Measurements from ENCODE around the gene AATK.

Gene AATK

DNA sequence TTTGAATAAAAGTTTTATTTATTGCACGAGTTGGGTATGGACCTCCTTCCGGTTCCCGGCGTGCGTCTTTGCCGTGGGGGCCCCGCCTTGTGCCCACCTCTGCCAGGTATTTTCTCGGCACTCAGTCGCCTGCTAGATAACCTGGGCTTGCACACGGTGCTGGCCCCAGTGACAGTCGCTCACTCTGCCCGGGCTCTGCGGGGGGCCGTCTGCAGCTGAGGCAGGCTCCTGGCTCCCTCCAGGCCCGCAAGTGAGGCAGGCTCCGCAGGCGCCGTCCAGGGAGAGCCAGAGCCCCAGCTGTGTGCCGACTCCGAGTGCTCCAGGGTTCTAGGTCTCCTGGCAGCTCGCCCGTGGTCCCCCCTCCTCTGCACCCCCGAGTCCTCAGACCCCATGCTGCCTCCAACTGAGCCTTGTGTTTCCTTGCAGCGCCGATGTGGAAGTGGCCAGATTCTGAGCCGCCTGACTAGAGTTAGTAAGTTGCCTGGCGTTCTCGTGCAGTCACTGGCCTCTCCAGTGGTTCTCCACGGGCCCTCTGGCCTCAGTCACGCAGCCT, 55.5 kb downstream of the AATK start:
- DNase-seq: no peak

DNA sequence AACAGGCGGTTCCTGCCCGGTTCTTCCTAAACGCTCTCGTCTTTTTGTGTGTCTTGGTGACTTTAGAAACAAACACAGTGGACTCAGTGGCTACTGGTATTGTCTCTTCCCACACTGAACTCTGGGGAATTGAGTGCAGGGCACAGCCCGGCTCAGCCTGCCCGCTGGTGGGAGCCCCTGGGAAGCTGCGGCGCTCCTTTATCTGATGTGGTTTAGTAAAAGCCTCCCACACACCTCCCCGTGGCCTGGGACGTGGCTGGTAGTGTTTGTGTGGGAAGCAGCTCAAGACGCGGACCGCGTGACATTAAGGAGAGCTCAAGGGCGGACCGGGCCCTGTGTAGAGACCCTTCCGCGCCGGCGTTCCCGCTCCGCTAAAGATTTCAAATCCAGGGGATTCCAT, 56.1 kb downstream of the AATK start:
- DNase-seq: no peak

DNA sequence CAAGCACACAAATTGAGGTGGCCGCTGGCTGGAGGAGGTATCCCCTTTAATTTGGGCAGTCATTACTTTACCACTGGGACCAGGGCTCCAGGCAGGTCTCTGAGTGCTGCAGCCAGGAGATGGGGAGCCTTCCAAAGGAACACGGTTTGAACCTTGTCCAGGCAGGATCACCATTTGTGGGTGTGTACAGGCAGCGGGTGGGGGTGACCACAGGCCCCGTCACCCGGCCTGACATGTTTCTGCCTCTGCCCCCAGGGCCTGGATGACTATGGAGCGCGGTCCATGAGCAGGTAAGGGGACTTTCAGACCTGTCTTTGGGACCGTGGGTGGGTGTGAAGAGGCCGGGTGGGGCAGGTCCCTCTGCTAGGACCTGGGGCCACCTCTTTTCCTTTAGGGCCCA, 57.8 kb downstream of the AATK start:
- DNase-seq: no peak

DNA sequence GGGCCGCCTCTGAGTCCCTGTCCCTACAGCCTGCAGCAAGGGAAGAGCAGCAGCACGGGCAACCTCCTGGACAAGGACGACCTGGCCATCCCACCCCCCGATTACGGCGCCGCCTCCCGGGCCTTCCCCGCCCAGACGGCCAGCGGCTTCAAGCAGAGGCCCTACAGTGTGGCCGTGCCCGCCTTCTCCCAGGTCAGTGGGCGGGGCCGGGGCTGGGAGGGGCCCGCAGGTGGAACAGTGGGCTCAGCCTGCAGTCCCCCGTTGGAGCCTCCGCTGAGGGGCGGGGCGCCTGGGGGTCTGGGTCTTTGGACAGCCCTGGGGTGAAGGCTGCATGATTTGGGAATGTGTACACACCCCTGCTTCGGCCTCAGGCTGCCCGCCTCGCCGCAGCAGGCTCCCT, 59.3 kb downstream of the AATK start:
- DNase-seq: no peak

DNA sequence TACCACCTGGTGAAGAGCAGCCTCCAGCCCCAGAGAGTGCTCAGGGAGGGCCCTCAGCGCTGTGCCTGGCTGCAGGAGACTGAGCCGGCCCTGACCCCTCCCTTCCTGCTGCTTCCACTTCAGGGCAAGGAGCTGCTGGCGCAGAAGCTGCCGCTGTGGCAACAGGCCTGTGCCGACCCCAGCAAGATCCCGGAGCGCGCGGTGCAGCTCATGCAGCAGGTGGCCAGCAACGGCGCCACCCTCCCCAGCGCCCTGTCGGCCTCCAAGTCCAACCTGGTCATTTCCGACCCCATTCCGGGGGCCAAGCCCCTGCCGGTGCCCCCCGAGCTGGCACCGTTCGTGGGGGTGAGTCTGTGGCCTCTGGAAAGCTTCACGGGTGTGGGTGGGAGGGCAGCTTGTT, 62.6 kb downstream of the AATK start:
- no peak for DNase-seq

DNA sequence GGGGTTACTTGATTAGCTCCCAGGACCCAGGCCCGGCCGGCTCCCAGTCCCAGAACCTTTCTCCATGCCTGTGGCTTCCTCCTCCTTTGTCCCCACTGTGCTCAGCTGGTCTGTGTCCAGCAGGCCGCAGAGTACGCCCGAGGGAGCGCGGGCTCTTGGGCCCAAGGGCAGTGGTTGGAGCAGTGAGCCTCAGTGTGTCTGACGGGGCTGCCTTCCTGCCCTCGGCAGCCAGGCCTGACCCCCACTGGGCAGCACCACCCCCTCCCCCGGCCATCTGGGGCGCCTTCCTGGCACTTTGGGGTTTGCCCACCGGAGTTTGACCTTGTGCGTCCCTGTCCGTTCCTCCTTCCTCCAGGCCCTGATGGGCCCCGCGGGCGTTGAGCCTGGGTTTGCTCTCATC, 63.2 kb downstream of the AATK start:
- no peak for DNase-seq

DNA sequence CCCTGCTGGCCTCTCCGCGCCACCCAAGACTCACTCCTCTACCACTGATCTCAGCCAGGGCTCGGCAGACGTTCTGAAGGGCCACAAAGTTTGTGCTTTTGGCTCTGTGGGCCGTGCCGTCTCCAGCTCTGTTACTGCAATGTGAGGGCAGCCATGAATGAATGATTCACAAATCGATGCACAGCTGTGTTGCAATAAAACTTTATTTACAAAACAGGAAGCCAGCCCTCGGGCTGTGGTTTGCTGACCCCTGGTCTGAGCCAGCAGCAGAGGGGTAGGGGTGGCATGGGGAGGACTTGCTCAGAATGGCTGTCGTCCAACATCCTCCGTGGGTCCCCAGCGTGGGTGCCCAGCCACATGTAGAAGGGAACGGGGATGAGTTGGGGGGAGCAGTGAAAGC, 63.7 kb downstream of the AATK start:
- DNase-seq: no peak

DNA sequence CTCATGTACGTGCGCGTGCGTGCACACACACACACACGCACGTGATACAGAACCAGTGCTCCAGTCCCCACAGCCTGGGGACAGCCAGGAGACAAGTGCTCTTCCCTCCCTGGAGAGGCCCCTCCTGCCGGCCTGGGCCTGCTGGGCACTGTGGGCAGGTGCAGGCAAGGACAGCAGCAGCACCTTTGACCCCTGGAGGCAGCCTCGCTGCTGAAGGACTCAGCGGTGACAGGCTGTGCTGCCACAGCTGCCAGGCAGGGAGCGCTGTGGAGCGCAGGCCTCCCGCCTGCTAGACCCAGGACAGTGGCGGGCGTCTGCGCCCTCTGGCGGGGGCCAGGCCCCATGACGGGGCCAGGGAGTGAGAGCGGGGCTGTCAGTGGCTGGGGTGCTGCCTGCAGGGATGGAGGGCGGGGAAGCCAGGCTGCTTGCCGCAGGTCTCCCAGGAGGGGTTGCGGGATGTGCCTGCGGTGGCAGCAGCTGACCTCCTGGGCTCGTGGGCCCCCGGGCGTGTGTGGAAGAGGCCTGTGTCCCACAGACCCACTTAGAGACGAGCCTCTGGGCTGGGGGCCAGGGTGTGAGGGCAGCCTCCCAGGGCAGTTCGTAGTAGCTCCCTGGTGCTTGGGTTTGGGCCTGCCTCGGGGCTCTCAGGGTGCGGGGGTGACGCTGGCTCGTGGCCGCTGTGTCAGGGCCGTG, 64.3 kb downstream of the AATK start:
- peak; percentile 16 for DNase-seq

DNA sequence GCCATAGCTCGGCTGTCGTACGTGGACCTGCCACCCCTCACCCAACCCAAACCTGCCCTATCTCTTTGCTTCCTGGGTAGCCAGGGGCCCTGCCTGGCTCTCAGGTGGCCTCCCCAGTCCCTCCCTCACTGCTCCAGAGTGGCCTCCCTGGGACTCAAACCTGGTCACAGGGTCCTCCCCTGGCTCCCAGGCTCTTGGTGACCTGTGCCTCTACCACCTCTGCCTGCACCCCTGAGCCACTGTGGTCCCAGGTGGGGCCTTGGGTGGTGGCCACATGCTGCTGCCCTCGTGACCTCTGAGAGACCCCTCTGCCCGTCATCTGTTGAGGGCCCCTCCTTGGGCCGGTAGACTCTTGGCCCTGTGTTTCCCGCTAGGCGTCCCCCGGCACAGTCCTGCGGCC, 65.4 kb downstream of the AATK start:
- DNase-seq: no peak

DNA sequence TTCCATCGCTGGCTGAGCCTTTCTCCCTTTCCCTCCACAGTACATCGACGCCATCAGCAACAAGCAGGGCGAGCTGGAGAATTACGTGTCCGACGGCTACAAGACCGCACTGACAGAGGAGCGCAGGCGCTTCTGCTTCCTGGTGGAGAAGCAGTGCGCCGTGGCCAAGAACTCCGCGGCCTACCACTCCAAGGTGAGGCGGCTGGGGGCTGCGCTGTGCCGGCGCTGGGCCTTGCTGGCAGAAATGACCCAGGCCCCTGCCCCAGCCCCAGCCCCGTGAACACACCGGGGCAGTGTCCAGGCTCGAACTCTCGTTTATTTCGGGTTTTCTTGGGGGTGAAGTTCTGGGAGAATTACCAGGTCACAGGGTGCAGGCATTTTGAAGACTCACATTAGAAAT, 66.1 kb downstream of the AATK start:
- no peak for DNase-seq

DNA sequence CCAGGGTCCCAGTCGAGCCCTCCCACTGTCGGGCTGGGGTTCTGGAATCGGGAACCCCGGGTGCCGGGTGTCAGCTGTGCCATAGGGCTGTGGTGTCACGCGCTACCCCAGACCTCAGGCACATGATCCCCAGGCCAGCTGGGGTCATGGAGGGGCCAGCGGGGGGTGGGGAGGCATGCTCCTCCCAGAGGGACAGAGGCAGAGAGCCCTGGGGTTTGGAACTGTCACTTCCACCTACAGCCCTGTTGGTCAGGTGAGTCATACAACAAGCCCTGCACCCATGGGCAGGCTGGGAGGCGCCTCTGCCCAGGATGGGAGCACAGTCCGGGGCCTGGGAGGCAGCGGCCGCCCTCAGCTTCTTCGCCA, 68.1 kb downstream of the AATK start:
- no peak for DNase-seq

DNA sequence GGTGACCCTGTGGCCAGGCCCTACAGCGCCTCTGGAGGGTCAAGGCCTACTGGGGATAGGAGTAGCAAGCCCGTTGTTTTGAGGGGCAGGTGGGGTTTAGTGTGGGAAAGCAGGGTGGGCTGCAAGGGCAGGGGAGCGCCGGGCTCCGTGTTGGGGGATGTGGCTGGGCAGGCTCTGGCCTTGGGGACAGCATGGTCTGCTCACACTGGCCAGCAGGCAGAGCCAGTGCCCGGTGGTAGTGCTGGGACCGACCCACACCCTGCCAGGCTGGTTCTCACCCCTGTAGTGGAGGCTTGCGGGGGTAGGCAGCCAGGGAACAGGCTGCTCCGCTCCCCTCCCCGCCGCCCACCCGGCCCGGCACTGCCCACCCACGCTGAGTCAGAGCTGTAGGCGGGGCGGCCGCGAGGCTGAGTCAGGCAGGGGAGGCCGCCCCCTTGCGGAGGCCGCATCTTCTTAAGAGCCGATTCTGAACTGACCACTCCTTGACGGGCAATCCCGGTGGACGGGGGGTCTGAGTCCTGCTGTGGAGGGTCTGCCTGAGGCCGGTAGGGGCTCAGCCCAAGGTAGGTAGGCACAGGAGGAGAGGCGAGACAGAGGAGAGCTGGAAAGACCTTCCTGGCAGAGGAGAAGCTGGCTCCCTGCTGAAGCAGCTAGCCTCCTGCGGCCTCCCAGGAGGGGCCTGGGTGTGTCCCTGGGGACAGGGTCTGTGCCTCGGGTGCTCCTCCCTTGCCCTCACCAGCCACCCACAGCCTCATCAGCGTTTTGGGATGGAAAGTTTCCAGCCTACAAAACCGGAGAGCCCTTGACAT, 68.7 kb downstream of the AATK start:
- no peak for DNase-seq

DNA sequence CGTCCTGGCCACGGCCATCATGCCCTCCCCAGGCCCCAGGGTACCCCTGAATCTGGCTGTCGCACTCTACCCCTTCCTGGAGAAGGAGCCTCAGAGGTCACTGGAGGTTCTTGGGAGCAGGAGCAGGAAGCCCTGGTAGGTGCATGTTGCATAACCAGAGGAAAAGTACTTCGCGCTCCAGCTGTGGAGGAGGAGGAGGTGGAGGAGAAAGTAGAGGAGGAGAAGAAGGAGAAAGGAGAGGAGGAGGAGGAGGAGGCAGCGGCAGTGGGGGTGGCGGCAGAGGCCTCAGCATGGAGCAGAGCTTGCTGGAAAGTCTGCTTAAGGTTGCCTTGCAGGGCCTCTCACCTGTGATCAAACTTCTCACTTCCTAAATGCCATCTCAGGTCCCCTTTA, 69.3 kb downstream of the AATK start:
- no peak for DNase-seq

DNA sequence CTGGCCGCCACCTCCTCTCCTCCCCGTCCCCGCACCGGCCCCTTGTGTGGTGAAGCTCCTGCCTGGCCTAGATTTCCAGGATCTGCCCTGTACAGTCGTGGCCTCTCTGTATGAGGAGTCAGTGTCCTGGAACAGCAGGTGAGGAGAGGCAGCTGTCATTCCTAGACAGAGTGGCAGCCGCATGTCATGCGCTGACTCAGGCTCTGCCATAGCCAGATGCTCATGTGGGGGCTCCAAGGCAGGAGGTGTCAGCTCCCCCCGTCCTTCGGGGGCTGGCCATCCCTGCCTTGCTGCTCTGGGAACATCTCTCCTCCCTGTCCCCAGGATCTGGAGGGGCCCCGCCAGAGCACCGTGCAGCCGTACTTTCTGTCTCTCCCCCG, 70.6 kb downstream of the AATK start:
- no peak for DNase-seq

DNA sequence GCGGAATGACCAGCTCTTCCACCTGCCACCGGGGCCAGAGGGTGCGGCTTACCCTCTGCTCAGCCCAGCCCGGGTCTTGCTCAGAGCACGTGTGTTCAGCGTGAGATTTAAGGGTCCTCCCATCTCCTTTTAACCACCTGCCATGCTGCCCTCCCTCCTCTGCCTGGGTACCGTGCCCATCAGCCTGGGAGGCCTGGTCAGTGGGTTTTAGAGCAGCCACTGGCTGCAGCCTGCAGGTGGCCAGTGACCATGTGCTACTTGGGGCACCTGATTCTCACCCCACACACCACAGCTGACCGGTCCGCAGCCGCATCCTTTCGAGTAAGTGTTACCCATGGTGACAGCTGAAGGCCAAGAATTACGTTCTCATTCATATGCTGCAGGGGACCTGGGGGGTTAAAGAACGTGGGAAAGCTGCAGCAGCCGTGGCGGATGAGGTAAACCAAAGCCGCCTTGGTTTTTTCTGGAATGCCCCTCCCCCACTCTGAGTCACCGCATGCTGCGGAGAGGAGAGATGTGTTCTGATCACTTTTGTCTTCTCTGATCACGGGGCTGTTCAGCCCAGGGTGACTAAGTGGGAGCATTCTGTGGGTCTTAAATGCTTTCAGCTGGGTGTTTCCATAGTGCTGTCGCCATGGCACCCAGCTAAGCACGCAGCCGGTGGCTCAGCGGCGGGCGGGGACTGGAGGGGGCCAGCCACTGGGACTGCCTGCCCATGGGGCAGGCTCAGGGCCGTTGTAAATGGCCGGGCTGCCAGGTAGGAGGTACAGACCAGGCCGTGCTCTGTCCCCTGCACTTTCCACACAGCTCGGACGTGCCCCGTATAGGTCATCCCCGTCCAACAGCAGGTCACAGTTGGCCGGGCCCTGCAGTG, 71.3 kb downstream of the AATK start:
- DNase-seq: peak; percentile 49

DNA sequence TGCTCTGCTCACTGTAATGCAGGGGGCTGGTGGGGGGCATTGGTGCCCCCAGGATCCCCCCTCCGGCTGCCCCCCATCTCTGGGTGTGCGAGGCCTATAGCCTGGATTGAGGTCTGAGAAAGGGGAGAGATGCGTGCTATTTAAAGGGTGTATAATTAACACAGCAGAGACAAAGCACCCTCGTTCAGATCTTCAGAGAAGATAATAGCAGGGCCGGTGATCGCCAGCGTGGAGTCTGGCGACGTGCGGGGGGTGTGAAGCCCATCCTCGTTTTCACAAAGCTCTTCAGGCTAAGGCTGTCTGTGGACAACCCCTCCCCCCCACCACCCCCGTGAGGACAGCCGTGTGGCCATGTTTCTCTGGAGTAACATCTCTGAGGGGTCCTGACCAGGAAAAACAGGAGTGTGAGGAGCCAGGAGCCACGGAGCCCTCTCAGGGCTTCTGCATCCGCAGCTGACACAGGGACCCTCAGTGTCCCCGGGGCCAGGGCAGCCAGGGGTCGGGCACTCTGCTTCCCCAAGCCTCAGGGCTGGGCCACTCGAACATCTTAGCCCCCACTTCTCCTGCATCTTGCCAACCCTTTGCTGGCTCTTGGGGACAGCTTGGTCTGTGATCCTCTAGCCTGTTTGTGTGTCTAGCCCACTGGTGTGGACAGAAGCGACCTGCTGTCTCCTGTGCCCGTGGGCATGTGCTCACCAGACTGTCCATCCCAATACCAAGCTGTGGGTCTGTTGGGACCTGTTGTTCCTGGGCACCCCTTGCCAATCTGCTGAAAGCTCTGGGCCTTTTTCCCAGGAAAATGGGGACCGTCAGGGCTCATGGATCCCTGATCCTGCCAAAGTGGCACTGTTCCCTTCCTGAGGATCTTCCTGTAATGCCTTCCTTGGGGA, 72.2 kb downstream of the AATK start:
- DNase-seq: no peak

DNA sequence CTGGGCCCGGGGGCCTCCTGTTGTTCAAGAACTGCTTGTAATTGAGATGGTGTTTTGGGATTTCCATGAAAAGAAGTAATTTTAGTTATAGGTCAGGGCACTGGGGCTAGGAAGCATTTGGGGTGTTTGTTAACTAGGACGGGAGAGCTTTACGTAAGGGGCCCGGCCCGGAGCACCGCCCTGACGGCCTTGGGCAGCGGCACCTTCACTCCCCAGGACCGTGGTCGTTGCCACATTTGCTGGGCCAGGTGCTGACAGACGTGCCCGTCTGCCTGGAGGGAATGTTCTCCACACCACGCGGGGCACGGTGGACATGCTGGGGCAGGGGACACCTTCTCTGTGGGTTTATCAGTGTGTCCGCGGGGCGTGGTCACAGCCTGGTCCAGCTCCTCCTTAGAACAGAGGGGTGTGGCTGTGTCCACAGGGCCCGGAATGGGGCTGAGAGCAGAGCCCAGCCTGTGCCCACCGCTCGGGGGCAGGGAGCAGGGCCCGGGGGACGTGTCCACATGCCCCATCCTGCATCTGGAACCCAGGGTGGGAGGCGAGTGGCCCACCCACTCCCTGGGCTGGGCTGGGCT, 73.4 kb downstream of the AATK start:
- DNase-seq: no peak

DNA sequence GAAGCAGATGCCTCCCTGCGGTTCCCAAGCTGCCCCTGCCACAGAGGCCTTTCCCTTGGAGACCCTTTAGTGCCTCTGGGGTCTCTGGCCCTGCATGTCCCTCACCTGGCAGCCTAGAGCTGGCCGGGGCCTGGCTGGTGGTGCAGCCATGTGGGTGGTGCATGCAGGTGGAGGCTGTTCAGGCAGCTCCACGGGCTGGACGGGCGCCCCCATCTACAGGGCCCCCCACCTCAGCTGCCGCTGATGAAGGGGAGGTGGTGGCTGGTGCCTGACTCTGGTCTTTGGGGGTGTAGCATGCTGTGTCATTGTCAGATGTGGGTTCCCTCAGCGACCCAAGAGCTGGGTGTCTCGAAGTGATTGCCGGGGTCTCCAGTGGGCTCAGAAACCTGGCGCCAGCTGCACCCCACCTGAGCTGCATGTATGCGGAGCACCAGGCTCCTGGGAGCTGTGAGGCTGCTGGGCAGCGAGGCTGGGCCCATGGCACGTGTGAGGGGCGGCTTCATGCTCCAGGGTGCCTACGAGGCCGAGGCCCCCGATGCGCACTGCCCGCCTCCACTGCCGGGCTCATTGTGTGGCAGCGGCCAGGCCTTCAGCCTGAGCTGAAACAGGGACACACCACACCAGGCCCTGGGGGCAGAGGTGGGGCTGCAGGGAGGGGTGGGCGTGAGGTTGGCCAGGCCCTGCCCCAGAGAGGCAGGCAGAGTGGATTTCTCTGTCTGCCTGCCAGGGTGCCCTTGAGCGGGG, 74.1 kb downstream of the AATK start:
- DNase-seq: no peak

DNA sequence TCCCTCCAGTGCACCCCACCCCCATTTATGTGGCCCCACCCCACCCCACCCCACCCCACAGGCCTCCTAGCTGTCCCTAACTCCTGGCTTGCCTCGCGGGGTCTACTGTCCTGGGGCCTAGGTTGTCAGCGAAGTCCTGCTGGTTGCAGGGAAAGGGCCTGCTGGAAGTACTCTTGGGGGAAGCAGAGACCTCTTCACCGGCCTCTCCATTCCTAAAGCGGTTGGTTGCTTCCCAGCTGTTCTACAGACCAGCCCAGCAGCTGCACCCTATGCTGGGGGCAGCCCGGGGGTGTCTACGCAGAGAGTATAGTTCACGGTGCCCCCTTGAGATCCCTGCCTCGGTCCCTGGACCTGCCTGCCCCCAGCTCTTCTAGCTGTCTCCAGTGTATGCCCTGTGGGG, 74.9 kb downstream of the AATK start:
- DNase-seq: no peak

DNA sequence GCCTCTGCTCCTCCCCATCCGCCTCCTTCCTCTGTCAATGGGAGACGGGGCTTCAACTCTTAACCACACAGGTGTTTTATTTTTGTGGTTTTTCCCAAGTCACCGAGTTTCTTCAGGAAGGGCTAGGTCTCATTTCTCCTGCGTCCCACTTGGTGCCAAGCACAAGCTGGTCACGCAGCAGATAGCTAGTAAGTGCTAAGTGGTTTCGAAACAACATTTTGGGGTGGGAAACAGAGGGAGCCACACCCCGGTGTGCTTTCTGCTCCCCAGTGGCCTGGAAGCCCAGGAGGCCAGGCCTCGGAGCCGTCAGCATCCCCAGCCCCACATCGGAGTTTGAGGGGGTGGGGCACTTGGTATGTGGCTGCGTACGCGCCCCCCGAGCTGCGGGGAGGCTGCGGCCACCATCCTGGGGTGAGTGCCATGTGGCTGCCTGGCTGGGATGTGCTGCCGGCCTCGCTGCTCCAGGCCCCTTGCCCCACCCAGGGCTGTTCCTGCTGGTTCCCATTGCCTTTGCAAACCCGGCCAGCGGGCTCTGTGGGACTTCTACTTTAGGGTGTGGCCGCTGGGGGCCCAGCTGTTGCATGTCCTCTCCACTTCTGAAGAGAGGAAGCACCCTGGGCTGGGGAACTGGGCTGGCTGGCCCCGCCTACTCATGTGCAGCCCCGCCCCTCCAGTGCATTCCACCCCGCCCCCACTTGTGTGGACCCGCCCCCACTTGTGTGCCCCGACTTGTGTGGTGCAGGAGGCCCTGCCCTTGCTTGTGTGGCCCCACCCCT, 75.5 kb downstream of the AATK start:
- no peak for DNase-seq
